Body of pancreas (tissue), 4 donors: Measurements from ENCODE around the gene HELT. TPM values are rescaled to one million over a fixed set of nuclear protein-coding genes. Genes with fewer than 3 reads are reported as not detected.

ENCODE experiments used
- ATAC-seq: fragments of 150-250 bp; one replicate; pipeline ENCODE4 v1.9.1; 2016
- DNase-seq, 4 donors: peaks; one replicate each; pipeline ENCODE4 v3.0.0-alpha.2; 2019
- H3K27ac ChIP-seq, 4 donors: fragments of 200-600 bp; sonication (generic); 1 replicate in 3 of 4; 2 replicates in 1 of 4; pipeline versions ENCODE4 v1.5.1 to v1.6.1; 2016 to 2019; ENCODE audit warnings: mild to moderate bottlenecking in 1 of 4, mixed read lengths in 1 of 4, moderate library complexity in 1 of 4
- H3K27me3 ChIP-seq, 2 donors: fragments of 200-600 bp; sonication (generic); one replicate each; pipeline ENCODE4 v1.6.0; 2016; ENCODE audit warnings: mild to moderate bottlenecking in 1 of 2
- H3K36me3 ChIP-seq, 2 donors: fragments of 200-600 bp; sonication (generic); replicated peaks in 1 of 2; 2 replicates each; pipeline ENCODE4 v1.5.1; 2016; ENCODE audit warnings: low read depth in 2 of 2; ENCODE audit not compliant: insufficient read depth in 1 of 2
- H3K4me1 ChIP-seq: fragments of 200-600 bp; sonication (generic); one replicate; pipeline ENCODE4 v1.6.0; 2016
- H3K4me3 ChIP-seq, 2 donors: fragments of 200-600 bp; sonication (generic); 1 replicate in 1 of 2; 2 replicates in 1 of 2; pipeline ENCODE4 v1.5.1; 2016 to 2019
- H3K9me3 ChIP-seq, 3 donors: fragments of 200-600 bp; sonication (generic); 1 replicate in 2 of 3; 2 replicates in 1 of 3; pipeline ENCODE4 v1.5.1; 2016
- CTCF ChIP-seq, 7 experiments: fragments of 450-650 bp in 4 of 7; fragments of 200-600 bp in 3 of 7; sonication (generic) in 3 of 7; IDR thresholded peaks; one replicate each; pipeline ENCODE4 v1.5.1; 2016 to 2019; ENCODE audit warnings: antibody characterized with exemption in 7 of 7
- POLR2A ChIP-seq, 3 donors: fragments of 450-650 bp; IDR thresholded peaks; one replicate each; pipeline ENCODE4 v1.6.1; 2016; ENCODE audit warnings: antibody characterized with exemption in 3 of 3, mild to moderate bottlenecking in 2 of 3
- WGBS, 2 donors: methylation state at CpG; one replicate each; pipeline ENCODE4 v1.1.5; 2017; 5-methylcytosine and 5-hydroxymethylcytosine counted together
- intact Hi-C: fragments of 100-400 bp; cut with DNase I; formaldehyde crosslinking; loops from one replicate; pipeline ENCODE4 v1.15.1; 2023
- total RNA-seq, 2 donors: library from RNA; depleted of rRNA; stranded (reverse); fragments of >200 nt; gene quantifications; one replicate each; pipeline ENCODE4 v1.1.0, GENCODE V29; 2016

Gene HELT
- total RNA-seq, 2 donors from 2014 or later, result not detected

GRCh38 chr4:185054886-185055285 lies 36.6 kb downstream of the HELT start:
- Histone ChIP-seq H3K4me3 (no peak overlapping the region), H3K4me1 (no peaks in the 10 kb centered on the region), H3K27ac (no peak overlapping the region), H3K36me3 (no peaks in the 10 kb centered on the region), H3K9me3 (peaks cover 0 to 3% (median 0%) of the 10 kb centered on the region in 3 donors), H3K27me3 (no peaks in the 10 kb centered on the region)
- ATAC-seq, result no peak
- intact Hi-C loops, result no loop called here
- DNase-seq, result no peak
- TF ChIP-seq CTCF (IDR thresholded peaks at IDR 0.05), result no peak
- no peak for TF ChIP-seq POLR2A (IDR thresholded peaks at IDR 0.05)
- WGBS, 2 donors, result 69 to 72% methylated on average over 7 of the region's 7 CpGs

- 60 to 65% methylated on average over 3 of the region's 3 CpGs for WGBS, 2 donors
- Histone ChIP-seq H3K9me3 (no peaks in the 10 kb centered on the region), H3K27me3 (no peaks in the 10 kb centered on the region), H3K4me3 (no peak overlapping the region), H3K36me3 (no peaks in the 10 kb centered on the region), H3K27ac (no peak overlapping the region), H3K4me1 (no peaks in the 10 kb centered on the region)
- DNase-seq (no peak), ATAC-seq (no peak)
- intact Hi-C loops, result no loop called here
- TF ChIP-seq CTCF (IDR thresholded peaks at IDR 0.05) (no peak), POLR2A (IDR thresholded peaks at IDR 0.05) (no peak)
Measured at GRCh38 chr4:185061610-185062009, 43.3 kb downstream of the HELT start.

GRCh38 chr4:185062606-185063005 lies 44.3 kb downstream of the HELT start:
- DNase-seq (no peak), ATAC-seq (no peak)
- no peaks in the 10 kb centered on the region for H3K27me3 ChIP-seq
- TF ChIP-seq POLR2A (IDR thresholded peaks at IDR 0.05) (no peak), CTCF (IDR thresholded peaks at IDR 0.05) (no peak)
- H3K4me3 ChIP-seq, result no peak overlapping the region
- H3K4me1 ChIP-seq, result no peaks in the 10 kb centered on the region
- no peak overlapping the region for H3K27ac ChIP-seq
- no peaks in the 10 kb centered on the region for H3K36me3 ChIP-seq
- 86 to 87% methylated on average over 12 of the region's 12 CpGs for WGBS, 2 donors
- no peaks in the 10 kb centered on the region for H3K9me3 ChIP-seq
- intact Hi-C loops, result no loop called here

GRCh38 chr4:185066179-185066578 lies 47.9 kb downstream of the HELT start:
- no peak for DNase-seq
- TF ChIP-seq CTCF (IDR thresholded peaks at IDR 0.05) (no peak), POLR2A (IDR thresholded peaks at IDR 0.05) (no peak)
- intact Hi-C loops, result no loop called here
- H3K27ac ChIP-seq, result no peak overlapping the region
- H3K9me3 ChIP-seq, result no peaks in the 10 kb centered on the region
- ATAC-seq, result no peak
- H3K4me3 ChIP-seq, result no peak overlapping the region
- H3K27me3 ChIP-seq, result no peaks in the 10 kb centered on the region
- no peaks in the 10 kb centered on the region for H3K36me3 ChIP-seq
- WGBS, 2 donors, result 87 to 94% methylated on average over 5 of the region's 5 CpGs
- peaks cover 7% of the 10 kb centered on the region for H3K4me1 ChIP-seq

GRCh38 chr4:185068837-185069236 lies 50.5 kb downstream of the HELT start:
- H3K36me3 ChIP-seq, result no peaks in the 10 kb centered on the region
- no peak for ATAC-seq
- WGBS, 2 donors, result 68 to 69% methylated on average over 3 of the region's 3 CpGs

More at GRCh38 chr4:185068837-185069236, 50.5 kb downstream of the HELT start:
- no peaks in the 10 kb centered on the region for H3K9me3 ChIP-seq
- no peak for TF ChIP-seq CTCF (IDR thresholded peaks at IDR 0.05)
- TF ChIP-seq POLR2A (IDR thresholded peaks at IDR 0.05), result no peak
- no peak overlapping the region for H3K27ac ChIP-seq
- H3K4me3 ChIP-seq, result no peak overlapping the region
- DNase-seq, result no peak
- peaks cover 7% of the 10 kb centered on the region for H3K4me1 ChIP-seq
- intact Hi-C loops, result no loop called here
- no peaks in the 10 kb centered on the region for H3K27me3 ChIP-seq
